Measurements from ENCODE around the gene KCNMB4. TPM values are rescaled to one million over a fixed set of nuclear protein-coding genes. Genes with fewer than 3 reads are reported as not detected.

Gene KCNMB4
- total RNA-seq, 2 experiments from 2014 or later = 5.8 to 7.6 TPM

GRCh38 chr12:70430400-70430799 is 64.3 kb downstream of the KCNMB4 start:
- TF ChIP-seq EZH2phosphoT487 (IDR thresholded peaks at IDR 0.05; ENCODE audit: borderline replicate concordance, low read depth, low read length) = no peak
- TF ChIP-seq CTCF (conservative IDR thresholded peaks at IDR 0.05; ENCODE audit: low read length) = no peak
- Histone ChIP-seq H3K4me3 (ENCODE audit: low read depth, low read length, poor library complexity, severe bottlenecking) (no peak overlapping the region), H3K9me3 (ENCODE audit: low read length) (no peaks in the 10 kb centered on the region), H3K79me2 (ENCODE audit: insufficient read depth, low read depth, low read length) (no peaks in the 10 kb centered on the region), H4K20me1 (ENCODE audit: insufficient read depth, low read length) (no peaks in the 10 kb centered on the region), H3K36me3 (ENCODE audit: insufficient read depth, low read length) (no peaks in the 10 kb centered on the region; the same call in 1 of the 2 replicates), H3K4me2 (ENCODE audit: low read length) (no peak overlapping the region), H3K4me1 (ENCODE audit: insufficient read depth, low read length, poor library complexity, severe bottlenecking) (no peaks in the 10 kb centered on the region), H3K27ac (ENCODE audit: low read depth, low read length, poor library complexity, severe bottlenecking) (no peak overlapping the region), H2AFZ (ENCODE audit: low read length) (no peak overlapping the region), H3K9me2 (ENCODE audit: insufficient read depth, low read length) (no peaks in the 10 kb centered on the region)
- intact Hi-C loops (cut with micrococcal nuclease; ENCODE audit: unreplicated experiment) = no loop called here
- DNase-seq (ENCODE audit: low spot score) = no peak
- ChIA-PET CTCF (ENCODE audit: unreplicated experiment) (no interaction called here), POLR2A (no interaction called here)
- BruUV-seq (replicated peaks) = no TSS peak

- CTCF ChIA-PET (ENCODE audit: unreplicated experiment) = no interaction called here
- H3K4me3 ChIP-seq (ENCODE audit: low read depth, low read length, poor library complexity, severe bottlenecking) = no peak overlapping the region
Measured at GRCh38 chr12:70436836-70437235, 70.7 kb downstream of the KCNMB4 start.

More at GRCh38 chr12:70436836-70437235, 70.7 kb downstream of the KCNMB4 start:
- no peaks in the 10 kb centered on the region for H3K79me2 ChIP-seq (ENCODE audit: insufficient read depth, low read depth, low read length)
- no peak overlapping the region for H2AFZ ChIP-seq (ENCODE audit: low read length)
- intact Hi-C loops (cut with micrococcal nuclease; ENCODE audit: unreplicated experiment) = no loop called here
- H3K9me2 ChIP-seq (ENCODE audit: insufficient read depth, low read length) = no peaks in the 10 kb centered on the region
- H4K20me1 ChIP-seq (ENCODE audit: insufficient read depth, low read length) = no peaks in the 10 kb centered on the region
- H3K27ac ChIP-seq (ENCODE audit: low read depth, low read length, poor library complexity, severe bottlenecking) = no peak overlapping the region
- DNase-seq (ENCODE audit: low spot score) = no peak
- no peaks in the 10 kb centered on the region; the same call in 1 of the 2 replicates for H3K36me3 ChIP-seq (ENCODE audit: insufficient read depth, low read length)
- TF ChIP-seq CTCF (conservative IDR thresholded peaks at IDR 0.05; ENCODE audit: low read length) (no peak), EZH2phosphoT487 (IDR thresholded peaks at IDR 0.05; ENCODE audit: borderline replicate concordance, low read depth, low read length) (no peak)
- no TSS peak for BruUV-seq (replicated peaks)
- no peaks in the 10 kb centered on the region for H3K4me1 ChIP-seq (ENCODE audit: insufficient read depth, low read length, poor library complexity, severe bottlenecking)
- H3K4me2 ChIP-seq (ENCODE audit: low read length) = no peak overlapping the region
- no peaks in the 10 kb centered on the region for H3K9me3 ChIP-seq (ENCODE audit: low read length)
- POLR2A ChIA-PET = interaction anchor here (0.6 kb wide), 1 partner anchor 612 kb away, joined by 3 read pairs; no protein-coding TSS in a partner anchor
